ENCODE measurements around the gene IL1RAPL2.
"Not testable (repeated sequence)": the region's sequence is repeated elsewhere in the genome, so short reads cannot be mapped to it uniquely, and the experiment has no call there.

IL1RAPL2 gene

DNA sequence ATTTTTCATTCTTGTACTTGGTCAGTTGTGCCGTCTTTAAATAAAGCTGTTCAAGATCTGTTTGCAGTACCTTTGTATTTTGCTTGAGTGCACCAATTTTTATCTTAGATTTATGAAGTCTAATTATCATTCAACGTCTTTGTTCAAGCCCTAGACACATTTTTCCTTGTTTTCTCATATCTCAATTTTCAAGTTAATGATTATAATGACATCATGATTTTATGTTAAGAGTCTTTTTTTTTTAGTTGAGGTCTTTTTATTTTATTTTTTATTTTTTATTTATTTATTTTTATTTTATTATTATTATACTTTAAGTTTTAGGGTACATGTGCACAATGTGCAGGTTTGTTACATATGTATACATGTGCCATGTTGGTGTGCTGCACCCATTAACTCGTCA, 463.0 kb downstream of the IL1RAPL2 start:
- DNase-seq: not testable (repeated sequence)

DNA sequence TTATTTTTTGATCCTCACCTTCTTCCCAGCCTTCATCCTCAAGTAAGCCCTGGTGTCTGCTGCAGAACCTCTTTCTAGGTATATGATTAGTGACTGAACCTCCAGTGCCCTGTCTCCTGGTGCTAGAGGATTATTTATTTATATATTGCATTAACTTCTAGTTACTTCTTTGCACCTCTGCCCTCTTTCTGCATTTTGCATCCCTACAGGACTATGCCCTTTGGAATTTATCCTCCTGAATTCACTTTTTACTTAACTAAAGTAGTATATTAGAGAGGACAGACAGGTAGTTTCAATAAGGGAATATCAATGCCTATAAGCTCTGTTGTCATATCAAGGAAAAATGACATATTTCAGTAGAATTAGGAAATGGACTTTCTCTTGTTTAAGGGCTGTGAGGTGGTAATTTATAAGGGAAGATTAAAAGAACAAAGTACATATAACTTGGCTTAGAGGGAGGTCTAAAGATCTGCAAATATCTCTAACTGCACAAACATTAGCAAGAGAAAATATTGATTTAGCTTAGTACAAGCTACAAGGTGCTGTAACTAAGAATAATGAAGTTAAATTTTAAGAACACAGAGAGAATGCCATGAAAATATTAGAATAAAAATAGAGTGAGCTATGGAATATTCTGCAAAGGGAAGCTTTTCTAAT, 472.8 kb downstream of the IL1RAPL2 start:
- no peak for DNase-seq

- DNase-seq: no peak
Measured at GRCh38 chrX:105050921-105051320, 484.9 kb downstream of the IL1RAPL2 start.

- DNase-seq: no peak
Measured at GRCh38 chrX:105051364-105051763, 485.4 kb downstream of the IL1RAPL2 start.

- DNase-seq: no peak
Measured at GRCh38 chrX:105052926-105053325, 486.9 kb downstream of the IL1RAPL2 start.

DNA sequence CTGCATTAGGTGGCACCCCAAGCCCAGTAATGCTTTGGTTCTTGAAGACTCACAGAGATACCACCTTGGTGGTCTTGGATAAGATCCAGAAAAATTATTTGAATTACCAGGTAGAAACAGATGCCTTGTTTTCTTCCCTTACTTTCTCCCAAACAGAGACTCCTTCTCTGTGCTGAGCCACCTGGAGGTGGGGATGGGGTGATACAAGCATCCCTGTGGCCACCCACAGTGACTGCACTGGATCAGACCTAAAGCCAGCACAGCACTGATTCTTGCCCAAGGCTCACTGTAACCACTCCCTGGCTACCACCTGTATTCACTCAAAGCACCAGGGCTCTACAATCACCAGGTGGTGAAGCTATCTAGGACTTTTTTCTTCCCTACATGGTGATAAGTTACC, 497.7 kb downstream of the IL1RAPL2 start:
- DNase-seq: no peak

- peak; percentile 27 for DNase-seq
Measured at GRCh38 chrX:105098201-105098600, 532.2 kb downstream of the IL1RAPL2 start.

DNA sequence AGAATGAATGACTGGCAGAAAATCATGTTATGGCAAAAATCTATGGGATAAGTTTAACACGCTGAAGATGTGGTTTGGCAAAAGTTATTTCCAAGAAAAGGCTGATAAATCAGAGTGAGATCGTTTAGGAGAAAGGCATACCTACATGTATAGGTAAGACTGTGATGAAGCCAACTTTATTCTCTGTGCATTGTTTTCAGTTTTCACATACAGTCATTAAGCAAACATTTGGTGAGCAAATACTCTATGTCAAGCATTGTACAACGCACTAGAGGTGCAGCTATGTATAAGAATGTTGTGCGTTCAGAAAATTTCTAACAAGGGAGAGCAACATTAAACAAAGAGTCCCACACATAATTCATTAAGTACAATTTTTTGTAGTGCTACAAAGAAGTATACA, 532.8 kb downstream of the IL1RAPL2 start:
- no peak for DNase-seq

- DNase-seq: no peak
Measured at GRCh38 chrX:105101378-105101777, 535.4 kb downstream of the IL1RAPL2 start.

DNA sequence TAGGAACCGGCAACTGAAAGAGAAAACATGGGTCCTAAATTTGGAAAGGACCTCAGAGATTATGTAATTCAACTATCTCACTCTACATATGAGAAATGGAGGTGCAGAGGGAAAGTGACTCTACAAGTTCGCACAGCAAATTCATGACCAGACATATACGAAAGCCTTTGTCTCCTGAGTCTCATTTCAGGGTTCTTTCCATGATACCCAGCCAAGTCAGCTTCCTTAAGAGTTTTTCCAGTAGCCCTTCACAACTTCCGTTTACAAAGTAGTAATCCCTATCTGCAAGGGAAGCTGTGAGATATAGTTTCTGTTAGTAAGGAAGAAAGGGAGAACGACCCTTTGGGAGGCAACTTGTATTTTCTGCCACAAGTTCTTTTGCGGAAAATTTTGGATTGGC, 543.9 kb downstream of the IL1RAPL2 start:
- no peak for DNase-seq

GRCh38 chrX:105114554-105115130, 548.6 kb downstream of the IL1RAPL2 start:
- peak; percentile 29 for DNase-seq

- not testable (repeated sequence) for DNase-seq
Measured at GRCh38 chrX:105115596-105116320, 549.8 kb downstream of the IL1RAPL2 start.

DNA sequence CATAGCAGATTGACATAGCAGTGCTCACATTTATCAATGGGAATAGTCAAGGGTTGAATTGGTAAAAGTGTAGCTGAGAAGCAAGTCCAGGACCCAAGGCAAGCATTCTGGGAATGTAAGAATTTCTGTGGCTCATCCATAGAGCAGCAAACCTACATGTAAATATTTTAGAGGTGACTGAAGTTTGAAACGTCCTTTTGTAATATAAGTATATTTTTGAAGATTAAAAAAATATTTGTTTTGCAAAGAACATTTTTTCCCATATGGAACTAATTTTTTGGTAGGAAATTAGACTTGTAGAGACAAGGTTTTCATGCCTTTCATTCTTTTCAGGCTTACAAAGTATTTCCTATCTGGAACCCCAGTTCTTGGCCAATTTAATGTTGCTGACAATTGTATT, 550.5 kb downstream of the IL1RAPL2 start:
- DNase-seq: peak; percentile 79

- DNase-seq: no peak
Measured at GRCh38 chrX:105117621-105118020, 551.6 kb downstream of the IL1RAPL2 start.

GRCh38 chrX:105120463-105120862, 554.5 kb downstream of the IL1RAPL2 start:
- peak; percentile 51 for DNase-seq

DNA sequence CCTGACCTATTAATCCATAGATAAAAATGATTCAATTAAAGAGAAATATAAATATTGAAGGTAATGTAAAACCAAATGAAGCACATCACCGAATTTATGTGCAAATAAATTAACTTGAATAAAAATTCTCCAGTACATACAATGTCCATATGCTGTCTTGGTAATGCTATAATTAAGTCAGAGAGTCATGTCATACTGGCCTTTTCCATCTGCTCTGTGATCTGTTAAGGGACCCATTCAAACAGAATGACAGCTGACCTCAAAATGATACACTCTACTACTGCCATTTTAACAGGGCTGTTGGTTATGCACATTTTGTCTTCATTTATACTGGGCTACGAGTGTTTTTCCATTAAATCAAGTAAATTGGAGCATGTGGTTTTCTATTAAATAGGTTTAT, 555.2 kb downstream of the IL1RAPL2 start:
- no peak for DNase-seq

DNA sequence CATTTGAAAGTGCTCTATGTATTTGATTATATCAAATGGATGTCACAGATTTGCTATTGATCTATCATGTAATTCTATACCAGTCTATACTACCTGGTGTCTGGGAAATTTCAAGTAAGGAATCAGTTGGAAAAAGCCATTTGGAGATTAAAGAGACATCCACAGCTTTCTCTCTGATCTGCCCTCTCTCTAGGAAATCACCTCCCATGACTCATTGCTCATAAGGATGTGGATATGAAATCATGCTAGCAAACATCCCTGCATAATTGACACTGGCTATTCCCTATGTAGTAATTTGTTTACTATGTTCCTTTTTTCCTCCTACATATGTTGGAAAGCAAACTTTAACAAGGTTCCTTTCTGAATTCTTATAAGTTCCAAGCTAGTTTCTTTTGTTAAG, 560.2 kb downstream of the IL1RAPL2 start:
- DNase-seq: no peak

GRCh38 chrX:105134273-105134672, 568.3 kb downstream of the IL1RAPL2 start:
- no peak for DNase-seq

DNA sequence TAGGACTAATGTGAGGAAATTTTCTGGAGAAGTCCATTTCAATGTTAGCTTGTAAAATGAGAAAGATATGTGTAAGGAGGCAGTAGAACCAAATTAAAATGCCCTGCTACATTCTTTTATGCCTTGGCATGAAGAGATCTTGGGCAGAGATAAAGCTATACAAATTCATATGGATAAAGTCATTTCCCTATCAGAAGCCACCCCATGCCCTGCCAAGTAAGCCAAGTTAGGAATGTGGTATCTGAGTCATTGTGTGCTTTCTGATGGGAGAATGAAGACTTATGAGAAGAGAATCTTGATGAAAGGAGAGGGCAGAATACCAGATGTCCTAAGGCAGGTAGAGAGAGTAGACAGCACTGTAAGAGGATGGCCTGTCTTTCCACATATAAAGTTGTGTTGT, 570.8 kb downstream of the IL1RAPL2 start:
- DNase-seq: peak; percentile 52

DNA sequence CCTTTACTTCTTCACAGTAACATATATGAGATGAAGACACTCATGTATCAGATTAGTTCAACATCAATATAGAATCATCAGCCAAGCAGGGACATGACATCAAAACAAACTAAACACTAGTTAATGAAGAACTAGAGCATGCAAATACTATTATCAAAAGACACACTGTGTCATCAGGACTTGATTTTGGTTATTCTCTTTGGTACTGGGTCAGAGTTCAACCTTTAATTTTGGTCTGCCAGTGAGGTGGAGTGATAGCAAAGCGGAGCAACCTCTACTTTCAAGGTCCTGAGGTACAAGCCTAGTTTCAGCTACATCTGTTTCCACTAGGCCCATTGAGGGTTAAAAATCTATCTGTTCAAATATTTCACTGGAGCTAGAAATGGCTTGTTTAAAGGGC, 584.0 kb downstream of the IL1RAPL2 start:
- no peak for DNase-seq

DNA sequence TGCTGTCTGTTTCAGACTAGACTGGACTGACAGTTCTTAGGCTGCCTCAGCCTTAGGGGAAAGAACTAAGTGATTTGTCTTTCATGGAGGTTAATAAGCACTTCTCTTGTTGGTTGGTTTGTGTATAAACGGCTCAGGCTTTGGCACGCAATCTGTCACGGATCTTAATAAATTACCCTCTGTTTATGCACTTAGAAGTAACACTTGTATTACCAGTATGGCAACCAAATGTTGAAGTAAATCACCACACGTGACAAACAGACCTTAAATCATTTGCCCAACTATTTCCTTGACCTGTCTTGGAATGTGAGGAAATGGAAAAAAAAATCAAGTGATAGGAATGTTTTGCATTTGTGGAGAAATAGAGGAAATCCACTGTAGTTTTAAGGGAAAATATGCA, 584.6 kb downstream of the IL1RAPL2 start:
- DNase-seq: no peak

DNA sequence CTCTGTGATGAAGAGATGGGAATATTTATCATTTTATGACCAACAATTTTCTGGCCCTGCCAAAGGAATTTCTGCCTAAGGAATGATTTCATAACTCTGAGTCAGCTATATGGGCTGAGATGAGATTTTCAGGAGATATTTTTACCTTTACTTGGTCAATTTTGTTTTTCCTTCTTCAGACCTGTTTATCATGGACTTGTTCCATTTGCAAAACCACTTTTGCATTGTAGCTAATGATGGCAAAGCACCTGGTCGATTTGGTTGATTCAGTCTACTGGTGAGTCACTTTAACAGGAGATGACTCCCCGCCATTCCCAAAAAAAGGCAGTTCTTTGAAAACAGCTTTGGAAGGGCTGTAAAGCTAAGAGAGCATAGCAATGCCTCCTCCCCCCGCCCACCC, 601.2 kb downstream of the IL1RAPL2 start:
- peak; percentile 3 for DNase-seq

DNA sequence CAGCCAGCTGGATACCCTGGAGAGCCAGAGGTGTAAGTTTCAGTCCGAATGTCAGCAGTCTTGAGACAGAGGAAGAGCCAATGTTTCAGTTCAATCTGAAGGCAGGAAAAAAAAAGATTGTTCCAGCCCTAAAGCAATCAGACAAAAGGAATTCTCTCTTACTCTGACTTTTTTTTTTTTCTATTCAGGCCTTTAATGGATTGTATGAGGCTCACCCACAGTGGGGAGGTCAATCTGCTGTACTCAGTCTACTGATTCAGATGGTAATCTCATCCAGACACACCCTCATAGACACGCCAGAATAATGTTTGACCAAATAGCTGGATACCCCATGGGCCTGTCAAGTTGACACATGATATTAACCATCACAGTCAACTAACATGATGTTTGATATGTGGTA, 602.6 kb downstream of the IL1RAPL2 start:
- DNase-seq: no peak

DNA sequence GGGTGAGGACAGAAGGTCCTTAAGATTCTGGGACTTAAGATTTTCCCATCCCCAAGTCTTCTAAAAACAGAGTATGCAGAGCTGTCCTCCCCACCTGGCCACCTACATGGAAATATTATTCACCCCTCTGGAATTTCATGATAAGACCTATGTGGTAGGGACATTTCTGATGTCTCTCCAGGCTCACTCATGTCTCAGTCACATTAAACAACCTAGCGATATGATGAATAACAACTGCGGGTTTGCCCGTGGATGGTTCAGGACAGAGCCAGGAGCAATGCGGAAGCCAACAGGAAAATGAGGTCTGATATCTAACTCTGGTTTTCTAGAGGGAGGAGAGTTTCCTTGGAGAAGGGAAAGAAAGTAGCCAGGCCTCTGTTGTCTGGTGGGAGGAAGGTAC, 607.1 kb downstream of the IL1RAPL2 start:
- no peak for DNase-seq

Measured in fibroblast of skin of back (primary cell).